GM20000 (cell line): ENCODE measurements around the gene CACFD1.

ENCODE experiments used
- DNase-seq: peaks from one replicate; pipeline ENCODE4 v3.0.0; 2012; ENCODE audit warnings: low spot score
- CTCF ChIP-seq: IDR thresholded peaks from 2 replicates; pipeline ENCODE4 v1.5.1; 2012; ENCODE audit warnings: mild to moderate bottlenecking, control low read depth; ENCODE audit errors: extremely low read depth, missing control alignments

Gene CACFD1

GRCh38 chr9:133429641-133430161 lies 30.1 kb upstream of the CACFD1 start:
- DNase-seq, result peak; percentile 85
- no peak for TF ChIP-seq CTCF

GRCh38 chr9:133430244-133430643 lies 29.5 kb upstream of the CACFD1 start:
- peak; percentile 24 for DNase-seq
- no peak for TF ChIP-seq CTCF

GRCh38 chr9:133433351-133433843 lies 26.4 kb upstream of the CACFD1 start:
- no peak for DNase-seq
- no peak for TF ChIP-seq CTCF

GRCh38 chr9:133436681-133437080 lies 23.1 kb upstream of the CACFD1 start:
- no peak for TF ChIP-seq CTCF

GRCh38 chr9:133437753-133438531 lies 21.8 kb upstream of the CACFD1 start:
- peak; percentile 8 for TF ChIP-seq CTCF
- DNase-seq, result no peak

More at GRCh38 chr9:133436681-133437080, 23.1 kb upstream of the CACFD1 start:
- DNase-seq, result no peak

- no peak for TF ChIP-seq CTCF
- DNase-seq, result no peak
These were observed 20.4 kb upstream of the CACFD1 start for GRCh38 chr9:133439337-133439736.

GRCh38 chr9:133440874-133441273 lies 18.9 kb upstream of the CACFD1 start:
- DNase-seq, result peak; percentile 93
- TF ChIP-seq CTCF, result no peak
